T-helper 1 cell (primary cell): ENCODE data around the gene PRSS48.
A peak's percentile ranks its signal among the peaks of the same experiment; 100 is the strongest.
"Not testable (repeated sequence)": the region's sequence is repeated elsewhere in the genome, so short reads cannot be mapped to it uniquely, and the experiment has no call there.

Experiments
- DNase-seq, 5 donors: peaks; one replicate each; pipeline ENCODE4 v3.0.0-alpha.2; 2012 to 2020
- total RNA-seq, 4 donors: gene quantifications; one replicate each; lab custom pipeline; 2026; lab: John Stamatoyannopoulos, UW

Gene PRSS48, protein sequence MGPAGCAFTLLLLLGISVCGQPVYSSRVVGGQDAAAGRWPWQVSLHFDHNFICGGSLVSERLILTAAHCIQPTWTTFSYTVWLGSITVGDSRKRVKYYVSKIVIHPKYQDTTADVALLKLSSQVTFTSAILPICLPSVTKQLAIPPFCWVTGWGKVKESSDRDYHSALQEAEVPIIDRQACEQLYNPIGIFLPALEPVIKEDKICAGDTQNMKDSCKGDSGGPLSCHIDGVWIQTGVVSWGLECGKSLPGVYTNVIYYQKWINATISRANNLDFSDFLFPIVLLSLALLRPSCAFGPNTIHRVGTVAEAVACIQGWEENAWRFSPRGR
- 0 reads per million in 4 donors for total RNA-seq

DNA sequence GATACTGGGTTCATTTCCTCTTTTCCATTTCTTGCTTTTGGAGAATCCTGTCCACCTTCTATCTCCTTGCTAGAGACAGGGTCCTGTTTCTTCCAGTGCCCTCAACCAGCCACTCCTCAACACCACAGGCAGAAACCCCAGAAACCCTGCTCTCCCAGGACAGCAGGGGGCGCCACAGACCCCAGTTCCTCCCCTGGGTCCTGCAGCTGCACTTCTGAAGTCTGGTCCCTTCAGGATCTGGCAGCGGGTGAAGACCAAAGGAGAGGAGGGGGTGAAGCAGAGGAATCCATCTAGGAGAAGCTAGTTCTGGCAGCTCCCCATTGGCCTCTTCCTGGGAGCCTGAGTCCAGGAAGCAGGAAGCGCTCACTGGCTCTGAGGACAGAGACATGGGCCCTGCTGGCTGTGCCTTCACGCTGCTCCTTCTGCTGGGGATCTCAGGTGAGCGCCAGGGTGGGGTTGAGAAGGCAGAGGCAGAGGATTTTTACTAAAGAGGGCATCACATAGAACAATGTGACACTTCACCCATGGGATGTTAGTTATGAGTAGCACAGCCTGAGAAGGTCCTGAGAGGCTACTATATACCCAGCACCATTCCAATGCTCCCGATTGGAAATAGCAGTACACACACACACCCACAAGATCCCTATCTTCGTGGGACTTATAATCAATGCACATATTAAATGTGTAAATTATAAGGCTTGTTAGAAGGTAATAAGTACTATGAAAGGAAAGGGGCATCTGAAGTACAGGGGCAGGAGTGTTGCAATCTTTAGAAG lies at the start of gene PRSS48:
TSS of gene PRSS48 (plus strand) at position 375 of the 776 bp plus-strand sequence. CDS start at position 387, 12 bp downstream.
- peak in 3 of 5 donors; percentile 6 to 20 (median 6) for DNase-seq

DNA sequence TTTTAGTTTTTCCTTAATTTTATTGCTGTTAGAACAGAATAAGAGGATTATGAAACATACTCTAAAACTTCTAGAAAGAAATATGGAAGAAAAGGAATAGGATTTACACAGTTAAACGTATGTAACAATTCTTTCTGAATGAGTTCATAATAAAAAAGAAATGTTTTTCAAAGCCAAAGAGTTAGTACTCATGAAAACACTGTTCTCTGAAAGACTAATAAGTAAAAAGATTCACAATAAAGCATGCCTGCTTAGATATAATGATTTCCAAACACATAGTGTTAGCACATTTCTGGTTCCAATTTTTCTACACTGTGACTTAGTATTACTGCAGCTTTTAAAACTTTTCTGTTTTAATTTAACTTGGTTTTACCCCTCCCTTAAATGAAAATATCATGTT lies 49.8 kb upstream of the PRSS48 start:
- no peak for DNase-seq

DNA sequence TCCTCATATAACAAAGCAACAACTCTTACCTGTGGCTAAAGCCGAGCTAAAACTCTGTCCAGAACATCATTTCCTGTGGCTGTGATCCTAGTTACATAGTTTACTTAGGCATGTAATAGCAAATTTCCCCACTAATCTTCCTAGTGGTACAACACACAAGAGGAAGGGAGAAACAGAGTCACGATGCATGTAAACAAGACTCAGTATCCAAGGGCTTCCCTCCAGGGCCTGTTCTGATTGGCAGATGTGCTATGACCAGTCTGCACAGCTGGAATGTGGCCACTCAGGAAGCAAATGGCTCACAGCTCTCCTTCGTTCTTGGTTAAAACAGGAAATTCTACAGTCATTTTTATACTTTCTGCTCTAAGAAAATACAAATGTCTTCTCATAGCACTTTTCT lies 49.2 kb upstream of the PRSS48 start:
- no peak for DNase-seq

DNA sequence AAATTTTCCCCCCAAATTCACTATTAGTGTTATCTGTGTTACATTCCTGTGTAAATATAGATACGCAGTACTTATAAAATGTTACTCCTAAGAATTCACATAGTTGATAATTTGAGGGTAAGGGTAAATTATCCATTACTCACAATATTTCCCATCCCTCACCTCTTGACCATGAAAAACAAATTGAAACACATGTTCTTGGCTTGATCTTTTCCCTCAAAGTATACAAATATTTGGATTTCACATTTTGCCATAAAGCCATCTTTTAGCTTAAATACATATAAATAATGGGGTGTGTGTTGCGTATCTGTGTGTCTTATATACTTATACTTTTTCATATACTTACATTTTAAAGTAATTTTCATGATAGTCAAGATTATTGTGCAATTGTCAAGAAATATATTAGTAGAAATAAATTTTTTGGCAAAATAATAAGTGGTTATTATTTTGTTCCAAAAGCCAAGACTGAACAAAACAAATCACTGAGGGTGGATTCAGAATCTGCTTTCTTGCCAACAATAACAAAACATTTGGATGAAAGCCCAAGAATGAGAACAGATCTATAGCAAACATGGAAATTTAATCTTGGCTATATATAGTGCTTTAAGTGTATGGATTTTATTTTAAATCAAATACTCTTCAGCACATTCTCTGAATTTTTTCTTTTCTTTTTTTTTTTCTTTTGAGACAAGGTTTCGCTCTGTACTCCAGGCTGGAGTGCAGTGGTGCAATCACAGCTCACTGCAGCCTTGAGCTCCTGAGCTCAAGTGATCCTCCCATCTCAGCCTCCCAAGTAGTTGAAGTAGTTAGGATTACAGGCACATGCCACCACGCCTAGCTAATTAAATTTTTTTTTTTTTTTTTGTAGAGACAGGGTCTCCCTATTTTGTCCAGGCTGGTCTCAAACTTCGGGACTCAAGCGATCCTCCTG lies 48.5 kb upstream of the PRSS48 start:
- no peak for DNase-seq

DNA sequence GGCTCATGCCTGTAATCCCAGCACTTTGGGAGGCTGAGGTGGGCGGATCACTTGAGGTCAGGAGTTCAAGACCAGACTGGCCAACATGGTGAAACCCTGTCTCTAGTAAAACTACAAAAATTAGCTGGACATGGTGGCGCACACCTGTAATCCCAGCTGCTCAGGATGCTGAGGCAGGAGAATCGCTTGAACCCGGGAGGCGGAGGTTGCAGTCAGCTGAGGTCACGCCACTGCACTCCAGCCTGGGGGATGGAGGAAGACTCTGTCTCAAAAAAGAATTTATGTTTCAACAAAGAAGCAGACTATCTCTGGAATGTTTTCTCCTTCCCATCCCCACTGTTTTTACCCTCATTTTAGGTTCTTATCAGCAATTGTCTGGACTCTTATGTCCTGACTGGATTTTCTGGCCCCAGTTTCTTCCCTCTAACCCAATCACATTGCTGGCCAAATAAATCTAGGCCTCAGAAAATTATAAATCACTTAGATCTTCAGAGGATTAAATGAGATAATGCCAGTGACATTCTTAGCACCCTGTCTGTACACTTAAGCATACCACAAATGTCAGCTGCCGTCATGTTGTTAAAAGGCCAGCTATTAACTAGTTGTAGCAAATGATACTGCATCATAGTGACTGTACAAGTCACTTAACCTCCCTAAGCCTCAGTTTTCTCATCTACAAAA lies 44.9 kb upstream of the PRSS48 start:
- DNase-seq = no peak

DNA sequence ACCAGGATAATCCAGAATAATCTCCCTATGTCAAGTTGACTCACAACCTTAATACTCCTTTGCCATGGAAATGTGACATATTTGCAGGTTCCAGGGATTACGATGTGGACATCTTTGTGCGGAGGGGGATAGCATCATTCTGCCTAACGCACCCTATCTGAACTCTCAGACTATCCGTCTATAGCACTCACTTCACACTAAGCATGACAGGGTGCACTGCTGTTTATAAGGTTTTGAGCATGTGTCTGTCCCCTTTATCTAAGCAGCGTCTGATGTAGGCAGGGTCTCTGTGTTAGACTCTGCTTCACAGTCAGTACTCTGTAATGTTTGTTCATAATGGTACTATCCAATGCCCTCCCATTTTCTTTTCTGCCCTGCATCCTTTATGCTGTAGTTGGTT lies 43.4 kb upstream of the PRSS48 start:
- no peak for DNase-seq

DNA sequence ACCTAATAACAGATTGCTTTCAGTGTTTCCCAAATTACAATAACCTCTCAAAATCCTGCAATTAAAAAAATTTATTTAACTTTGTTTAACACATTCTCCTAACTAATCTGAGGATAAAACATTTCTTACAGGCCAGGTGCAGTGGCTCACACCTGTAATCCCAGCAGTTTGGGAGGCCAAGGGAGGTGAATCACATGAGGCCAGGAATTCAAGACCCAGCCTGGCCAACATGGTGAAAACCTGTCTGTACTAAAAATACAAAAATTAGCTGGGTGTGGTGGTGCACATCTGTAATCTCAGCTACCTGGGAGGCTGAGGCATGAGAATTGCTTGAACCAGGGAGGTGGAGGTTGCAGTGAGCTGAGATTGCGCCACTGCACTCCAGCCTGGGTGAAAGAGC lies 41.6 kb upstream of the PRSS48 start:
- not testable (repeated sequence) for DNase-seq

DNA sequence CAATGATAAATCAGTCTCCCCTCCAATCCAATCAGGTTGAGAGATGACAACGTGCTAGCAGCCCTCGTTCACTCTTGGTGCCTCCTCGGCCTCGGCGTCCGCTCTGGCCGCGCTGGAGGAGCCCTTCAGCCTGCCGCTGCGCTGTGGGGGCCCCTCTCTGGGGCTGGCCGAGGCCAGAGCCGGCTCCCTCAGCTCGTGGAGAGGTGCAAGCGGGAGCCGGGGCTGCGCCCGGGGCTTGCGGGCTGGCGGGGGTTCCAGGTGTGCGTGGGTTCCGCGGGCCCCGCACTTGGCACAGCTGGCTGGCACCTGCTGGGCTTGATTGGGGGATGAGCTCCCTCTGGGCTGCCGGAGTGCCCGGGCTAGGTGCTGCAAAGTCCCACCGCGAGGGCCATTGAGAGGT lies 40.9 kb upstream of the PRSS48 start:
- no peak for DNase-seq

DNA sequence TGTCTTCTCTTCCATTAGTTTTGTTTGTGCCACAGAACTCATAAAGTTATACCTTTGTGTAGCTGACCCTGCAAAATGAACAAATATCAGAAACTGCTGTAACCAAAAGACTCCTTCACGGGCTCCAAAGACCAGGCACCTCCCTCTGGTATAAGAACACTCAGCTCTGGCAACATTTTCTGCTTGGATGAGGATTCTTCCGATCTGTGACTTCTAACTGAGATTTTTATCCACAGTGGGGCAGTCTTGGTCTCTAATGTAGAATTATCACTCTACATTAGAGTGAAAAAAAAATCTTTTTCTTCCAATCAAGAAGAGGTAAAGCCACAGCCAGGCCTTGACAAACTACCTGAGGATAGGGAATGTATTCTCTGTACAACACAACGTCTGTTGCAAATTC lies 38.5 kb upstream of the PRSS48 start:
- no peak for DNase-seq

DNA sequence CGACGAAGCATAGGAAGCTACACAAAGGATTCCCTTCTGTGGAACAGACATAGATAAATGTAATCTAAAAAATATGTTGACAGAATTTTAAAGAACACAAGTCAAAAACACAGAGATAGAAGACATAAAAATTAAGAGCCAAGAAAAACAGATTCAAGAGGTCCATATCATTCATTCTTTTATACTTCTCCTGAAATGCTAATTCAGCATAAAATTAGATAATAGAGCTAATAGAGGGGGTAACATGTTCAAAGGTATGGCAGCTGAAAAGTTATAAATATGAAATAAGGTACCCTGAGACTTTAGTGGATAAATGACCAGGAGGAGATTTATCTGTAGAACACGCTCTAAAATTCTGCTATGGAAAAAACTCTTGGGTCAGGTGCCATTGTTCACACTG lies 37.4 kb upstream of the PRSS48 start:
- no peak for DNase-seq

DNA sequence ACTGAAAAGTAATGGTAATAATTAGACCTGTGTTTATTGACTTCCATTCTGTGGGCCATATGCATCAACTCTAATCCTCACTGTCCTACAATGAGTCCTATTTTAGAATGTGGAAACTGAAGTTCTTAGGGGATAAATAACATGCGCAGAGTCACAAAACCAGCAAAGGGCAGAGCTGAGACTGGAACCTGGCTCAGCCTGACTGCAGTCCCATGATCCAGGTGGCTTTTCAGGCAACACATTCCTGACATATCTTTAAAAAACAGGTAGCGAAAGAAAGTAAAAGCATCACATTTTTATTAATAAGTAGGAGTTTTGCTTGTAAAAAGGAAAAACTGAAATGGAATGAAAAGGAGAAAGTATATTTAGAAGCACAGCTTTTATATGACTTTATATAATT lies 34.7 kb upstream of the PRSS48 start:
- no peak for DNase-seq

DNA sequence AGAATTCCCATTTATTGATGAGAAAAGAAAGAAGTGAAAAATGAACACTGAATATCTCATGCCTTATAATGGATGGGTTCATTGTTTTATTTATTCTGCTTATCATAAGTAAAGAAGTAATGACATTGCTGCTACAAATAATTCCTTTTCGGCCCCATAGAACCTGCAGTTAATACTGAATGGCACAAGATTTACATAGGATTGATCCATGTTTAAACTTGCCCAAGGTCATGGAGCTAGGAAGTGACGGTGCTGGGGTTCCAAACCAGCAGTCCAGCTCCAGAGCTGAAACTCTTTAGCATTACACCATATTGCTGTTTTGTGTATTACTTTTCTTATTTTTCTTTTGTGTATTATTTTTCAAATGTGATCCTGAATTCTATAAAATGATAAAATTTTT lies 30.2 kb upstream of the PRSS48 start:
- DNase-seq = no peak

DNA sequence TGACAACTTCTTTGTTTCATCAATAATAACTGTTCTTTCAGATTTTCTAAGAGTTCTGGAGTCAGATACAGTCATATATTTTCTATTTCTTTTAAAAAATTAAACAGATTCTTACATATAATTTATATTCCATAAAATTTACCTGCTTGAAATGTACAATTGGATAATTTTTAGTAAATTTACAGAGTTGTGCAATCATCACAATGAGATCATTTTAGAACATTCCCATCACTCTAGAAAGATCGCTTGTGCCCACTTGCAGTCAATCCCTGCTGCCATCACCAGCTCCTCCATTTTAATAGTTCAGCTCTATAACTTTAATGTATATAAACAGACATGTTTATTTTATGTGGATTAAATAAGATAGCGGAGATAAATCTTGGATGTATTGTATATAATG lies 29.6 kb upstream of the PRSS48 start:
- no peak for DNase-seq

DNA sequence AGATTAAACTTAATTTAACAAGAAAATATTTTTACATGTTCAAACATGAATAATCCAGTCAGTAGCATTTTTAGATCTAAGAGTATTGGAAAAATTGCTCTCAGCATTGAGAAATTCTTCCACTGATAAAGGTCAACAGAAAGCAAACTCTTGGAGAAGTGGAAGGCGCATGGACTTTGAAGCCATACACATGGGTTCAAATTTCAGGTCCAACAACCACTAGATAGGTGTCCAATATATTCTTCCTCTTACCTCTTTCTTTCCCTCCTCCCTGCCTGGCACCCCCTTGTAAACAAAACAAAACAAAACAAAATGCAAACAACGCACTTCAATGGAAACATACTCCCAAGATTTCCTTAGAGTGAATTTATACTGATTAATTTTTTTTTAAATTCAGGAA lies 28.4 kb upstream of the PRSS48 start:
- no peak for DNase-seq

DNA sequence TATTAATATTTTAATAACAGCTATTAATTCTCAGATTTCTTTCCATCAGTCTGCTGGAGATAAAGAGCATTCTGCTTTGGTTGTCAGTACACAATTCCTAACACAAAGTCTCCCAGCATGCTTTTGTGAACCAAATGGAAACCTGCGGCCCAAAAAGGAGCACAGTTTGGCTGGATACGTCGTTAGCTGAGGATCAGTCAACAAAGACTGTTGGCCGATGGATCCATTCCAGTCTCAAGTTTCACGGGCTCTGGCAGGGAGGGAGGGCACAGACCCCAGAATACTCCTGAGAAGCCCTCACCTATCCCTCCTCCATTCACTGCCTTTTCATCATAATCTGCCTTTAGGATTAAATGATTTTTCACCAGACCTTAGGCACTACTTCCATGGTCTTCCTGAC lies 26.3 kb upstream of the PRSS48 start:
- DNase-seq = no peak

DNA sequence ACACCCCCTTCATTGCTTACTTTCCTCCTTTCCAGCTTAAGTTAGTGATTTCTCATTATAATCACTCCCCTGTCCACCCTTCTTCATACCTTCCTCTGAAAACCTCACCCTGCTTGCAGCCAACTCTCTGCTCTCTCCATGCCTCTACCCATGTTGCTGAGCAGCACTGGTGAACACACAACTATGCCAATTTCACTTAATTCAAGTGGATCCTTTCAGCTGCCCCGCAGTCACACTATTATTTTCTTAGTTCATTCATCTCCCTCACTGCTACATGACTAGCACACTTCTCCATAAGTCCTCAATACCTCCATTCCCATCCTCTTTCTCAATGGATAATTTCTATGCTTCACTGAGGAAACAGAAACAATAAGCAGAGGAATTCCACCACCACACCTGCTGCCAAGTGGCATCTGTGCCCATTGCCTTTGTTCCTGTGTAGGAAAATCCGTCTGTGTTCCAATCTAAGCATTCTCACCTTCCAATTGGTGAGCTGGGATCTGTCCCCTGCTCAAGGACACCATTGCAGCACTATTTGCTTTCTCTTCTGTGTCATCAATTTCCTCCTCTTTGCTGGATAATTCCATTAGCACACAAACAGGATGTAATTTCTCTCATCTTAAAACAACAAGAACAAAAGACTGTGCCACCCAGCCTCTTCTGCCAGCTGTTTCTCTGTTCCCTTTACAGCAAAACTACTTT lies 25.2 kb upstream of the PRSS48 start:
- DNase-seq = no peak

DNA sequence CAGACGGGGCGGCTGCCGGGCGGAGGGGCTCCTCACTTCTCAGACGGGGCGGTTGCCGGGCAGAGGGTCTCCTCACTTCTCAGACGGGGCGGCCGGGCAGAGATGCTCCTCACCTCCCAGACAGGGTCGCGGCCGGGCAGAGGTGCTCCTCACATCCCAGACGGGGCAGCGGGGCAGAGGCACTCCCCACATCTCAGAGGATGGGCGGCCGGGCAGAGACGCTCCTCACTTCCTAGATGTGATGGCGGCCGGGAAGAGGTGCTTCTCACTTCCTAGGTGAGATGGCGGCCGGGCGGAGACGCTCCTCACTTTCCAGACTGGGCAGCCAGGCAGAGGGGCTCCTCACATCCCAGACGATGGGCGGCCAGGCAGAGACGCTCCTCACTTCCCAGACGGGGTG lies 21.7 kb upstream of the PRSS48 start:
- not testable (repeated sequence) for DNase-seq

DNA sequence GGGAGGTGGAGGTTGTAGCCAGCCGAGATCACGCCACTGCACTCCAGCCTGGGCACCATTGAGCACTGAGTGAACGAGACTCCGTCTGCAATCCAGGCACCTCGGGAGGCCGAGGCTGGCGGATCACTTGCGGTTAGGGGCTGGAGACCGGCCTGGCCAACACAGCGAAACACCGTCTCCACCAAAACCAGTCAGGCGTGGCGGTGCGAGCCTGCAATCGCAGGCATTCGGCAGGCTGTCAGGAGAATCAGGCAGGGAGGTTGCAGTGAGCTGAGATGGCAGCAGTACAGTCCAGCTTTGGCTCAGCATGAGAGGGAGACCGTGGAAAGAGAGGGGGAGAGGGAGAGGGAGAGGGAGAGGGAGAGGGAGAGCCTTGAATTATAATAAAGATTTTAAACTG lies 21.3 kb upstream of the PRSS48 start:
- not testable (repeated sequence) for DNase-seq

DNA sequence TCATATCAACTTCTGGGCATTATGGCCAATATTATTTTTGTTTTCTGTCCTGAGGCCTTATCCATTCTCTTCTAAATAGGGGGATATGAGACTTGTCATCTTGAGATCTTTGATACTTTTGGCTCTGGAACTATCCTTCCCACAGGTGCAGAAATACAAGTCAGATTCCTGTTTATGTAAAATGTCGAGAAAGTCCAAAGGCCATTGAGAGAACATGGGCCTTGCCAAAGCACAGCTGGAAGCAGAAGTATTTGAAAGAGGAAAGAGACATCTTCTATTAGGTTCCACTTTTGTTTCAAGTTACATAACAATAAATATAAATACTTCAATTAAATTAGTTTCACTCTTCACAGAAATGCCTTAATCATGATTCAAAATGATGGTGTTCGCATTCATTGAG lies 20.8 kb upstream of the PRSS48 start:
- DNase-seq = no peak

DNA sequence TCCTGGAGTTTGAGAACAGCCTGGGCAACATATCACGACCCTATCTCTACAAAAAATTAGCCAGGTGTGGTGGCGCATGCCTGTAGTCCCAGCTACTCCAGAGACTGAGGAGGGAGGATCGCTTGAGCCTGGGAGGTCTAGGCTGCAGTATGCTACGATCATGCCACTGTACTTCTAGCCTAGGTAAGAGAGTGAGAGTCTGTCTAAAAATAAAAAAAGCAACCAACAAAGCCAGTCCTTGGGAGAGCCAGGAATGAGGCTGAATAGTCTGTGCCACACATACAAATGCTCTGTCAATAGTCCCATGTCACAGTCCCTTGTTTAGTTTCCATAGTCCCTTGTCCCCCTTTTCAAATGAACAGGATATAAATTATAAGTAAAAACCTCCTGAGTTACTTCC lies 19.3 kb upstream of the PRSS48 start:
- DNase-seq = no peak

DNA sequence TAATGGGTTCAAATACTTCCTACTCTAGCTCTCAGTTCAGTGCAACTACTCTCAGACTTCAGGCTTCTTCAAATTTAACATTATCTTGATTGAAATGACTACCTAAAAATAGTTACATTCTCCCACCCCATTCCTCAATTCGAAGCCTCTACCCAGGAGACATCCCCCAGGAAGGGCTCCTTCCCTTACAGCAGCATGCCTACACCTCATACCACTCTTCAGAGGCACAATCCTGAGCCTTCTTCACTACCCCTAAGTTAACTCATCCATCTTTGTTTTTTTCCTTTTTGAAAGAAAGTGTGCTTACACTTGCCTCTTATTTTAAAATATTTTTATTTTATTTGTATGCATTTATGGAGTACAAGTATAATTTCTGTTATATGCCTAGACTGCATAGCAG lies 17.2 kb upstream of the PRSS48 start:
- DNase-seq = no peak

DNA sequence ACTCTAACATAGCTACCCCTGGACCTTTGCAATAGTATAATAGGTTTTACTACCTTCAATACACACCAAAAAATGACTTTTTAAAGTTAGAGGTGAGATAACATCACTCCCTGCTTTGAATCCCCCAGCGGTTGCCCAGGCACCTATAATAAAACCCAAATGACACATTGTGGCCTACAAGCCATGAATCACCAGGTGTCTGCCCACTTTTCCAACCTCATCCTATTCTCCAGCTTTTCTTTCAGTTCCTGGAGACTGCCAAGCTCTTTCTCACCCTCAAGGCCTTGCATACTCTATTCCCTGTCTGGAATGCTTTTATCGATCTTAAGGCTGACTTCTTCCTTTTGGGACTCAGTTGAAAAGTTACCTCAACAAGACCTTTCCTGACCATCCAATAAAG lies 16.4 kb upstream of the PRSS48 start:
- no peak for DNase-seq
